HepG2 (cell line): ENCODE measurements around the gene CENPB. TPM values are rescaled to one million over a fixed set of nuclear protein-coding genes. Genes with fewer than 3 reads are reported as not detected.

ENCODE experiments used
- AHDC1 ChIP-seq: sonication (generic); formaldehyde crosslinking; IDR thresholded peaks from 2 replicates; pipeline ENCODE4 v1.5.1; 2020; ENCODE audit warnings: mild to moderate bottlenecking, missing genetic modification reagents, borderline replicate concordance
- ARHGAP35 ChIP-seq: sonication (generic); formaldehyde crosslinking; IDR thresholded peaks from 2 replicates; pipeline ENCODE4 v1.9.0; 2022; ENCODE audit warnings: mild to moderate bottlenecking, inconsistent platforms, moderate library complexity, missing genetic modification reagents, borderline replicate concordance
- CBX1 ChIP-seq: IDR thresholded peaks from one replicate; pipeline ENCODE4 v1.6.1; 2016; ENCODE audit warnings: antibody characterized with exemption, low read depth
- MEIS2 ChIP-seq: sonication (generic); formaldehyde crosslinking; IDR thresholded peaks from 2 replicates; pipeline ENCODE4 v1.9.0; 2021; ENCODE audit warnings: mild to moderate bottlenecking, missing genetic modification reagents
- MLLT10 ChIP-seq: sonication (generic); formaldehyde crosslinking; IDR thresholded peaks from 2 replicates; pipeline ENCODE4 v1.4.0; 2020; ENCODE audit warnings: missing genetic modification reagents
- MZF1 ChIP-seq: sonication (generic); formaldehyde crosslinking; IDR thresholded peaks from 2 replicates; pipeline ENCODE4 v1.8.1; 2023; ENCODE audit warnings: mild to moderate bottlenecking, missing genetic modification reagents, borderline replicate concordance
- POLR2AphosphoS5 ChIP-seq: IDR thresholded peaks from 2 replicates; pipeline ENCODE4 v1.6.1; 2012; ENCODE audit warnings: low read depth, low read length
- REST ChIP-seq, 2 experiments: IDR thresholded peaks; 2 replicates each; pipeline ENCODE4 v1.6.1; 2011 to 2012; ENCODE audit warnings: low read length in 2 of 2, borderline replicate concordance in 1 of 2, low read depth in 1 of 2, mild to moderate bottlenecking in 1 of 2, moderate library complexity in 1 of 2
- SMAD3 ChIP-seq: sonication (generic); formaldehyde crosslinking; IDR thresholded peaks from 2 replicates; pipeline ENCODE4 v1.4.0; 2020; ENCODE audit warnings: missing genetic modification reagents
- THAP8 ChIP-seq: sonication (generic); formaldehyde crosslinking; IDR thresholded peaks from 2 replicates; pipeline ENCODE4 v1.5.1; 2020; ENCODE audit warnings: missing genetic modification reagents, mild to moderate bottlenecking, borderline replicate concordance
- TSC22D2 ChIP-seq: sonication (generic); formaldehyde crosslinking; IDR thresholded peaks from 2 replicates; pipeline ENCODE4 v1.5.1; 2020; ENCODE audit warnings: missing genetic modification reagents, mild to moderate bottlenecking, borderline replicate concordance
- ZBTB7A ChIP-seq: sonication (generic); formaldehyde crosslinking; IDR thresholded peaks from 2 replicates; pipeline ENCODE4 v1.8.0; 2022; ENCODE audit warnings: mild to moderate bottlenecking, missing genetic modification reagents
- ZNF580 ChIP-seq: IDR thresholded peaks from 2 replicates; pipeline ENCODE4 v1.6.1; 2016; ENCODE audit warnings: low read depth, borderline replicate concordance
- ZNF629 ChIP-seq: sonication (generic); formaldehyde crosslinking; conservative IDR thresholded peaks from 2 replicates; pipeline ENCODE4 v1.5.0; 2020; ENCODE audit warnings: missing genetic modification reagents
- ZNF709 ChIP-seq: sonication (generic); formaldehyde crosslinking; IDR thresholded peaks from 2 replicates; pipeline ENCODE4 v1.5.0; 2020; ENCODE audit warnings: mild to moderate bottlenecking, missing genetic modification reagents
- ZNF772 ChIP-seq: sonication (generic); formaldehyde crosslinking; IDR thresholded peaks from 2 replicates; pipeline ENCODE4 v1.5.0; 2020; ENCODE audit warnings: mild to moderate bottlenecking, missing genetic modification reagents
- ZNF777 ChIP-seq: sonication (generic); formaldehyde crosslinking; IDR thresholded peaks from 2 replicates; pipeline ENCODE4 v1.4.0; 2020; ENCODE audit warnings: missing genetic modification reagents
- ZNF883 ChIP-seq: sonication (generic); formaldehyde crosslinking; IDR thresholded peaks from 2 replicates; pipeline ENCODE4 v1.5.1; 2020; ENCODE audit warnings: mild to moderate bottlenecking, missing genetic modification reagents; ENCODE audit errors: not compliant biosample characterization
- ZSCAN25 ChIP-seq: sonication (generic); formaldehyde crosslinking; IDR thresholded peaks from 2 replicates; pipeline ENCODE4 v1.8.0; 2022; ENCODE audit warnings: mild to moderate bottlenecking, missing genetic modification reagents
- polyA plus RNA-seq, 8 experiments: library from polyadenylated mRNA; depleted of rRNA in 3 of 8; stranded (reverse) in 7 of 8; unstranded in 1 of 8; fragments of >200 nt; fragmentation: Illumina TruSeq in 4 of 8; extraction: Trizol in 4 of 8; gene quantifications; 2 replicates each; pipeline versions ENCODE4 v1.2.1 to v1.2.3, GENCODE V29; 2011 to 2016; ENCODE audit warnings: low read depth in 4 of 8, missing spikeins in 1 of 8, mixed read lengths in 1 of 8; ENCODE audit not compliant: insufficient read depth in 1 of 8
- total RNA-seq, 5 experiments: library from RNA; depleted of rRNA; stranded (reverse); fragments of >200 nt; fragmentation: Illumina TruSeq; extraction: Trizol; gene quantifications; 2 replicates each; pipeline ENCODE4 v1.2.3, GENCODE V29; 2016; ENCODE audit warnings: low read depth in 1 of 5

The CENPB gene
- total and polyA plus RNA-seq, 2 of the 13 experiments (the other 11 are each of a cell fraction or from before 2014, with no cell fraction given), result 10.4 to 54.5 TPM

- TF ChIP-seq THAP8 (CRISPR knock-in tag) (no peak), ARHGAP35 (CRISPR knock-in tag) (no peak), MEIS2 (CRISPR knock-in tag) (no peak; the same call in 1 of the 2 replicates), CBX1 (no peak), MZF1 (CRISPR knock-in tag) (no peak), ZNF772 (CRISPR knock-in tag) (no peak), SMAD3 (CRISPR knock-in tag) (no peak), MLLT10 (no peak), TSC22D2 (CRISPR knock-in tag) (no peak), ZNF629 (CRISPR knock-in tag) (peak; percentile 29; the same call in 1 of the 2 replicates), REST (IDR thresholded peaks at IDR 0.05; ENCODE audit: borderline replicate concordance in 1 of 2, low read depth in 1 of 2, low read length in 2 of 2) (no peak), ZNF777 (CRISPR knock-in tag) (peak; percentile 94), ZBTB7A (CRISPR knock-in tag) (peak; percentile 77; the same call in 1 of the 2 replicates), AHDC1 (CRISPR knock-in tag) (no peak), ZSCAN25 (CRISPR knock-in tag) (peak; percentile 6; the same call in 1 of the 2 replicates), ZNF883 (CRISPR knock-in tag) (peak; percentile 37), POLR2AphosphoS5 (no peak), ZNF580 (CRISPR knock-in tag) (no peak), ZNF709 (CRISPR knock-in tag) (no peak)
These were observed 8.6 kb downstream of the CENPB start (continued) for GRCh38 chr20:3777716-3778629.
